ENCODE results near the gene JAKMIP1.

JAKMIP1 gene

GRCh38 chr4:6035786-6036185, 164.6 kb downstream of the JAKMIP1 start:
- Histone ChIP-seq H3K4me3 (ENCODE audit: low read depth in 1 of 2, low read length in 2 of 2) (no peak overlapping the region), H3K4me1 (ENCODE audit: control insufficient read depth in 1 of 2, insufficient read depth in 2 of 2, low read length in 2 of 2) (no peaks in the 10 kb centered on the region), H3K9me3 (ENCODE audit: control insufficient read depth in 1 of 2, low read length in 2 of 2) (no peaks in the 10 kb centered on the region), H3K27me3 (ENCODE audit: control insufficient read depth in 1 of 2, insufficient read depth in 2 of 2, low read length in 2 of 2) (no peaks in the 10 kb centered on the region), H3K9ac (ENCODE audit: low read depth in 1 of 2, low read length in 2 of 2) (no peak overlapping the region), H3K36me3 (ENCODE audit: control insufficient read depth in 1 of 2, insufficient read depth in 2 of 2, low read length in 2 of 2) (no peaks in the 10 kb centered on the region), H3K27ac (ENCODE audit: low read depth, low read length) (no peak overlapping the region)

DNA sequence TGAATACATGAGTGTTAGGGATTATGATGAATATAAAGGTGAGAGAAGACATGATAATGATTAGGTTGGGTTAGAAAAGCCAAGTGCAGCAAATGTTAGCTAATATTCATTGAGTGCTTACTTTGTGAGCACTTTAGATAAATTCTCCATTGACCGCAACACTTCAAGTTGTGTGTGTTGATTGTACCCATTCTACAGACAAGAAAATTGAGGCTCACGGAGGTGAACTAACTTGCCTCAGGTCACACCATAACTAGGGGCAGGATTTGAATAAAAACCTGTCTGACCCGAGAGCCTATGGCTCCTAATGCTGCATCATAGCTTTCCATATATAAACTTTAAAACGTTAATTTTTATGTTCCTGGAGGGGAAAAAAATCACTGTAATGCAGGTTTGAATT, 167.0 kb downstream of the JAKMIP1 start:
- no peak overlapping the region for H3K9ac ChIP-seq (ENCODE audit: low read depth in 1 of 2, low read length in 2 of 2)
- H3K27ac ChIP-seq (ENCODE audit: low read depth, low read length): no peak overlapping the region
- H3K4me1 ChIP-seq (ENCODE audit: control insufficient read depth in 1 of 2, insufficient read depth in 2 of 2, low read length in 2 of 2): no peaks in the 10 kb centered on the region
- no peaks in the 10 kb centered on the region for H3K36me3 ChIP-seq (ENCODE audit: control insufficient read depth in 1 of 2, insufficient read depth in 2 of 2, low read length in 2 of 2)
- H3K27me3 ChIP-seq (ENCODE audit: control insufficient read depth in 1 of 2, insufficient read depth in 2 of 2, low read length in 2 of 2): no peaks in the 10 kb centered on the region
- no peaks in the 10 kb centered on the region for H3K9me3 ChIP-seq (ENCODE audit: control insufficient read depth in 1 of 2, low read length in 2 of 2)
- no peak overlapping the region for H3K4me3 ChIP-seq (ENCODE audit: low read depth in 1 of 2, low read length in 2 of 2)

DNA sequence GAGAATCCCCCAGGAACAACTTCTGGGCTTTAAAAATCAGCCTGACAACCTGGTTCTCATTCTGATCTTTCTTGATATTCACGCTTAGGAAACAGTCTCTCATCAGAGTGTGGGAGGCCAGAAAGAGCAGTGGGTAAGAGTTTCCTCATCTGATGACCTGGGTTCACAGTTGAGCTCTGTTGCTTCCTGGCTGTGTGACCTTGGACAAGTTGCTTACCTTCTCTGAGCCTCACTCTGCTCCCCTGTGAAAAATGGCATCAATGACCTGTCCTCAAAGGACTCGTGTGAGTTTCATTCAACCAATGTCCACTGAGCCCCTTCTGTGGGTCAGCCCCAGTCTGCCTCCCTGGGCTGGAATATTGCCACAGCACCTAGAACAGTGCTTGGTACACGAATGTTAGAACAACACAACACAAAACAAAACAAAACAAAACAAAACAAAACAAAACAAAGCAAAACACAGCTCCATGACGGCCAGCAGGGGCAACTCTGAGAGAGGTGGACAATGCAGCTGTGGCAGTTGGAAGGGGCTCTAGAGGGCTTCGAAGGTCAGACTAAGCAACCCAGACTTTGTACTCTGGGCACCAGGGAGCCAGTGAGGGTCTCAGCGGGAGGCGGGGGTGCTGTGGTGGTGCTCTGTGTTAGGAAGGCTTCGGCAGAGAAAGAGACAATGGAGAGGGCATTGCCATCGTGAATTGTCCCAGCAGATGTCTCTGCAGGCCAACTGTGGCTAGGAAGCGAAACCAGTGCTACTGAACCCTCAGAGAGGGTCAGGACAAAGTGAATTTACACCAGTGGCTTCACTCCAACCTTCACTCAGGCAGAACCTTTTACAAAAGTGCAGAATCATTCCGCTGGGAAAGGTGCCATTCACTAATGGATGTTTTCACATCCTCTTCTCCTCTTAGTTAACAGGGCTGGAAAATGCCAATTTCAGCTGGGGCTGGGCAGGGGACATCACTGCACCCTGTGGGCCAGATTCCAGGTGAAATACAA, 167.8 kb downstream of the JAKMIP1 start:
- Histone ChIP-seq H3K27me3 (ENCODE audit: control insufficient read depth in 1 of 2, insufficient read depth in 2 of 2, low read length in 2 of 2) (no peaks in the 10 kb centered on the region), H3K27ac (ENCODE audit: low read depth, low read length) (no peak overlapping the region), H3K4me3 (ENCODE audit: low read depth in 1 of 2, low read length in 2 of 2) (no peak overlapping the region), H3K4me1 (ENCODE audit: control insufficient read depth in 1 of 2, insufficient read depth in 2 of 2, low read length in 2 of 2) (no peaks in the 10 kb centered on the region), H3K9ac (ENCODE audit: low read depth in 1 of 2, low read length in 2 of 2) (no peak overlapping the region), H3K9me3 (ENCODE audit: control insufficient read depth in 1 of 2, low read length in 2 of 2) (no peaks in the 10 kb centered on the region), H3K36me3 (ENCODE audit: control insufficient read depth in 1 of 2, insufficient read depth in 2 of 2, low read length in 2 of 2) (no peaks in the 10 kb centered on the region)

DNA sequence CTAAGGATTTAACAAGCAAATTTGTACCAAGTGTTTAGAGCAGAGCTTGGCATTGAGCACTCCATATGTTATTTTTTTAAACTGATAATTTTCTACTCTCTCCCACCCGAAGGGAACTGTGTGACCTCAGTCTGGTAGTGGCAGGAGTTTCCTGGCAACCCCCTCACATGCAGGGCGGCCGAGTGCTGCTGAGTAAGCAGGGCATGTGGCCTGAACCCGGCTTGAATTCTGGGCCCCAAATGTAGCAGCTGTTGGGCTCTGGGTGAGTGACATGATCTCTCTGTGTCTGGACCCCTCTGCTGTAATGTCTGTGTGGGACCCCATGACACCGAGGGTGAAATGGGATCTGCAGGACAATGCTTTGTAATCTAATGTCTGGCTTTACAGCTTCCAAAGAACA, 168.5 kb downstream of the JAKMIP1 start:
- H3K27me3 ChIP-seq (ENCODE audit: control insufficient read depth in 1 of 2, insufficient read depth in 2 of 2, low read length in 2 of 2): no peaks in the 10 kb centered on the region
- no peaks in the 10 kb centered on the region for H3K36me3 ChIP-seq (ENCODE audit: control insufficient read depth in 1 of 2, insufficient read depth in 2 of 2, low read length in 2 of 2)
- H3K4me3 ChIP-seq (ENCODE audit: low read depth in 1 of 2, low read length in 2 of 2): no peak overlapping the region
- no peaks in the 10 kb centered on the region for H3K4me1 ChIP-seq (ENCODE audit: control insufficient read depth in 1 of 2, insufficient read depth in 2 of 2, low read length in 2 of 2)
- H3K9ac ChIP-seq (ENCODE audit: low read depth in 1 of 2, low read length in 2 of 2): no peak overlapping the region
- no peak overlapping the region for H3K27ac ChIP-seq (ENCODE audit: low read depth, low read length)
- H3K9me3 ChIP-seq (ENCODE audit: control insufficient read depth in 1 of 2, low read length in 2 of 2): no peaks in the 10 kb centered on the region

- no peak overlapping the region for H3K9ac ChIP-seq (ENCODE audit: low read depth in 1 of 2, low read length in 2 of 2)
- no peaks in the 10 kb centered on the region for H3K36me3 ChIP-seq (ENCODE audit: control insufficient read depth in 1 of 2, insufficient read depth in 2 of 2, low read length in 2 of 2)
- H3K27ac ChIP-seq (ENCODE audit: low read depth, low read length): no peak overlapping the region
- H3K9me3 ChIP-seq (ENCODE audit: control insufficient read depth in 1 of 2, low read length in 2 of 2): no peaks in the 10 kb centered on the region
- H3K4me3 ChIP-seq (ENCODE audit: low read depth in 1 of 2, low read length in 2 of 2): no peak overlapping the region
- H3K27me3 ChIP-seq (ENCODE audit: control insufficient read depth in 1 of 2, insufficient read depth in 2 of 2, low read length in 2 of 2): no peaks in the 10 kb centered on the region
- no peaks in the 10 kb centered on the region for H3K4me1 ChIP-seq (ENCODE audit: control insufficient read depth in 1 of 2, insufficient read depth in 2 of 2, low read length in 2 of 2)
Measured at GRCh38 chr4:6030679-6031078, 169.7 kb downstream of the JAKMIP1 start.

DNA sequence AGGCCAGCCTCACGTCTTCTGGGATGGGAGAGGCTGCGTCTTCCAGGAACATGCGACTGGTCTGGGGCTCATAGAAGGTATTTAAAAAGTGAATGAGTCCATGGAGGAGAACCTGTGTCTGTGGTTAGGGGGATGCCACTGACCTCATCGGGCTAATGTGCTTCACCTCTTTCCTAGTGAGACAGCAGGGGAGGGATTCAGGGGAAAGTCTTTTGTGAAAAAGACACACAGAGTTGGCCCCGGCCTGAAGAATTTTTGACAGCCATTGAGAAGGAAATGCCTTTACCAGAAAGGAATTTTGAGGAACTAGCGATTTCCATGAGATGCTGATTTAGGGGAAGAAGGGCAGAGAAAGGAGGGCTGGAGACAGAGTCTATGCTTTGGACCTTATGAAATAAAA, 171.1 kb downstream of the JAKMIP1 start:
- H3K9ac ChIP-seq (ENCODE audit: low read depth in 1 of 2, low read length in 2 of 2): no peak overlapping the region
- no peaks in the 10 kb centered on the region for H3K9me3 ChIP-seq (ENCODE audit: control insufficient read depth in 1 of 2, low read length in 2 of 2)
- no peak overlapping the region for H3K27ac ChIP-seq (ENCODE audit: low read depth, low read length)
- H3K36me3 ChIP-seq (ENCODE audit: control insufficient read depth in 1 of 2, insufficient read depth in 2 of 2, low read length in 2 of 2): no peaks in the 10 kb centered on the region
- H3K27me3 ChIP-seq (ENCODE audit: control insufficient read depth in 1 of 2, insufficient read depth in 2 of 2, low read length in 2 of 2): no peaks in the 10 kb centered on the region
- H3K4me1 ChIP-seq (ENCODE audit: control insufficient read depth in 1 of 2, insufficient read depth in 2 of 2, low read length in 2 of 2): no peaks in the 10 kb centered on the region
- H3K4me3 ChIP-seq (ENCODE audit: low read depth in 1 of 2, low read length in 2 of 2): no peak overlapping the region

GRCh38 chr4:6028168-6028567, 172.2 kb downstream of the JAKMIP1 start:
- Histone ChIP-seq H3K36me3 (ENCODE audit: control insufficient read depth in 1 of 2, insufficient read depth in 2 of 2, low read length in 2 of 2) (no peaks in the 10 kb centered on the region), H3K4me1 (ENCODE audit: control insufficient read depth in 1 of 2, insufficient read depth in 2 of 2, low read length in 2 of 2) (no peaks in the 10 kb centered on the region), H3K27me3 (ENCODE audit: control insufficient read depth in 1 of 2, insufficient read depth in 2 of 2, low read length in 2 of 2) (no peaks in the 10 kb centered on the region), H3K9me3 (ENCODE audit: control insufficient read depth in 1 of 2, low read length in 2 of 2) (no peaks in the 10 kb centered on the region), H3K4me3 (ENCODE audit: low read depth in 1 of 2, low read length in 2 of 2) (no peak overlapping the region), H3K27ac (ENCODE audit: low read depth, low read length) (no peak overlapping the region), H3K9ac (ENCODE audit: low read depth in 1 of 2, low read length in 2 of 2) (no peak overlapping the region)

DNA sequence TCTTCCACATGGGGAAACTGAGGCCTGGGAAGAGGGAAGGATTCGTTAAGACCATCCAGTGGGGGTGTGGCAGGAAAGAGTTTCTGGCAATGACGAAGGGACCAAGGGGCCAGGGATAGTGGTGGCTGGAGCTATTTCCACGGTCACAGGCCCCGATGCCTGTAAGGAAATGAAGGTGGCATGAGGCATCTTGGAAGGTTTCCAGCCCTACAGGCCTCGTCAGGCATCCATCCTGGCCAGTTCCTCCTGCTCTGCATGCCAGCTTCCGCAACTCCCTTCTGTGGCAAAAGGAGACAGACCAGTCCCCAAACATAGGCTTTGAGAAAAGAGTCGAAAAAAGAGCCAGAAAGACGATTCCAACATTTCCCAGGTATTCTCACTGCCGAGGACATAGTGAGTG, 173.0 kb downstream of the JAKMIP1 start:
- H3K27me3 ChIP-seq (ENCODE audit: control insufficient read depth in 1 of 2, insufficient read depth in 2 of 2, low read length in 2 of 2): no peaks in the 10 kb centered on the region

DNA sequence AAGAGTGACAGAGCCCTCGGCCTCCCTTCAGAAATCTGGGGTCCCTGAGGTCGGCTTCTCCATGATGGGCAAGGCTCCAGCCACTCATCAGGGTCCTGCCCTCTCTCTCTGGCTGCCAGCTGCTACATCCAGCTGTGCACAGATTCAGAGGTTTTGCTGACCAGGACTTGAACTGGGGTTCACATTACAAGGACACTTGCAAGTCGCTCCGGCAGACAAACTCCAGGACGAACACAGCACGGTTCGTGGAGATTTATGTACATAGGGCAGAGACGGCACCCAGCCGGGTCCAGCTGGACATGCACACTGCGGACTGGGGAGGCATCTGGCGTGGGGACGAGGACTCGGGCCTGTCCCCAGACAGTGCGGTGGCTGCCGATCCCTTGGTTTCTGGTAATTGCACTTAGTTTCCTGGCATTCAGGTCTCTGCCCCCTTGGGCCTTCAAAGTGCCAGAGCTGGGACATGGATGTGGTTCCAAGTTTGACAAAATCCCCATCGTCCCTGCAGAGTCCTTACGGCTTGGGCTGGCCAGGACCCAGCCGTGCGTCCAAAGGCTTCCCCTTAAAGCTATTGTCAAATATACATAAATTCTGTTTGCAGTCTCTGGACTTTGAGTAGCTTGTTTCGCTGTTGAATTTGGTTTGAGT, 175.9 kb downstream of the JAKMIP1 start:
- Histone ChIP-seq H3K27me3 (ENCODE audit: control insufficient read depth in 1 of 2, insufficient read depth in 2 of 2, low read length in 2 of 2) (no peaks in the 10 kb centered on the region), H3K9me3 (ENCODE audit: control insufficient read depth in 1 of 2, low read length in 2 of 2) (no peaks in the 10 kb centered on the region), H3K27ac (ENCODE audit: low read depth, low read length) (no peak overlapping the region), H3K4me3 (ENCODE audit: low read depth in 1 of 2, low read length in 2 of 2) (no peak overlapping the region), H3K4me1 (ENCODE audit: control insufficient read depth in 1 of 2, insufficient read depth in 2 of 2, low read length in 2 of 2) (no peaks in the 10 kb centered on the region), H3K36me3 (ENCODE audit: control insufficient read depth in 1 of 2, insufficient read depth in 2 of 2, low read length in 2 of 2) (no peaks in the 10 kb centered on the region), H3K9ac (ENCODE audit: low read depth in 1 of 2, low read length in 2 of 2) (no peak overlapping the region)

More for the DNA sequence above, 173.0 kb downstream of the JAKMIP1 start:
- Histone ChIP-seq H3K36me3 (ENCODE audit: control insufficient read depth in 1 of 2, insufficient read depth in 2 of 2, low read length in 2 of 2) (no peaks in the 10 kb centered on the region), H3K4me3 (ENCODE audit: low read depth in 1 of 2, low read length in 2 of 2) (no peak overlapping the region), H3K9me3 (ENCODE audit: control insufficient read depth in 1 of 2, low read length in 2 of 2) (no peaks in the 10 kb centered on the region), H3K27ac (ENCODE audit: low read depth, low read length) (no peak overlapping the region), H3K9ac (ENCODE audit: low read depth in 1 of 2, low read length in 2 of 2) (no peak overlapping the region), H3K4me1 (ENCODE audit: control insufficient read depth in 1 of 2, insufficient read depth in 2 of 2, low read length in 2 of 2) (no peaks in the 10 kb centered on the region)

DNA sequence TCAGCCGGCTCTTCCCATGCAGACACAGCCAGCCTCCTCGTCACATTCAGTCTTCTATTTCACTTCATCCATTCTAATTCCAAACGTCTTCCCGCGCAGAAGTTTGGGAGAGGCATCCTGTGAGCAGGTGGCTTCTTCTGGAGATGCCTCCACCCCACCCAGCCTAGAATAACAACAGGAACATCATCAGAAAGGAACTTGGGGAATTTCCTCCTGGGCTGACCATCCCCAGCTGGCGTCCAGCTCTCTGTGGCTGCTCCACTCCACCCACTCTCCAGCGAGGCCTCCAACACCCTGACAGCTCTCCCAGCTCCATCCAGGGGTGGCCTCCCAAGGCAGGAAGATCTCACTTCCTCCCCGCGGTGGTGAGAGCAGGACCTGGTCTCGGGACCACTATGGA, 176.6 kb downstream of the JAKMIP1 start:
- H3K9ac ChIP-seq (ENCODE audit: low read depth in 1 of 2, low read length in 2 of 2): no peak overlapping the region
- H3K4me1 ChIP-seq (ENCODE audit: control insufficient read depth in 1 of 2, insufficient read depth in 2 of 2, low read length in 2 of 2): no peaks in the 10 kb centered on the region
- no peak overlapping the region for H3K4me3 ChIP-seq (ENCODE audit: low read depth in 1 of 2, low read length in 2 of 2)
- H3K36me3 ChIP-seq (ENCODE audit: control insufficient read depth in 1 of 2, insufficient read depth in 2 of 2, low read length in 2 of 2): no peaks in the 10 kb centered on the region
- no peaks in the 10 kb centered on the region for H3K27me3 ChIP-seq (ENCODE audit: control insufficient read depth in 1 of 2, insufficient read depth in 2 of 2, low read length in 2 of 2)
- H3K9me3 ChIP-seq (ENCODE audit: control insufficient read depth in 1 of 2, low read length in 2 of 2): no peaks in the 10 kb centered on the region
- no peak overlapping the region for H3K27ac ChIP-seq (ENCODE audit: low read depth, low read length)
